Parathyroid adenoma (tissue), 2 donors: ENCODE data around the gene HAL.

ENCODE experiments used
- H2AFZ ChIP-seq: fragments of 300-600 bp; sonication (generic); one replicate; pipeline ENCODE4 v1.7.0; 2017; ENCODE audit warnings: antibody characterized with exemption, mild to moderate bottlenecking
- H3K27ac ChIP-seq: fragments of 300-600 bp; sonication (generic); one replicate; pipeline ENCODE4 v1.7.0; 2017
- H3K27me3 ChIP-seq: fragments of 300-600 bp; sonication (generic); one replicate; pipeline ENCODE4 v1.7.0; 2017; ENCODE audit warnings: low read length; ENCODE audit not compliant: control insufficient read depth, insufficient read depth
- H3K36me3 ChIP-seq: fragments of 300-600 bp; sonication (generic); one replicate; pipeline ENCODE4 v1.7.0; 2017; ENCODE audit warnings: low read length; ENCODE audit not compliant: control insufficient read depth, insufficient read depth
- H3K4me1 ChIP-seq: fragments of 300-600 bp; sonication (generic); one replicate; pipeline ENCODE4 v1.7.0; 2017; ENCODE audit warnings: control low read depth
- H3K4me2 ChIP-seq: fragments of 300-600 bp; sonication (generic); one replicate; pipeline ENCODE4 v1.7.0; 2017; ENCODE audit warnings: low read length
- H3K4me3 ChIP-seq: fragments of 300-600 bp; sonication (generic); one replicate; pipeline ENCODE4 v1.7.0; 2017; ENCODE audit warnings: low read depth, low read length
- H3K79me2 ChIP-seq: fragments of 300-600 bp; sonication (generic); one replicate; pipeline ENCODE4 v1.7.0; 2017; ENCODE audit warnings: control low read depth
- H3K9ac ChIP-seq: fragments of 300-600 bp; sonication (generic); one replicate; pipeline ENCODE4 v1.7.0; 2017; ENCODE audit warnings: mild to moderate bottlenecking
- H3K9me3 ChIP-seq: fragments of 300-600 bp; sonication (generic); one replicate; pipeline ENCODE4 v1.7.0; 2017; ENCODE audit warnings: low read length; ENCODE audit not compliant: control insufficient read depth
- TF ChIP-seq, protein P1 (sequence below): fragments of 300-600 bp; sonication (generic); IDR thresholded peaks from one replicate; pipeline ENCODE4 v1.7.0; 2017; ENCODE audit warnings: antibody characterized with exemption, mild to moderate bottlenecking
- donor health status: primary hyperparathyroidism.

HAL gene

DNA sequence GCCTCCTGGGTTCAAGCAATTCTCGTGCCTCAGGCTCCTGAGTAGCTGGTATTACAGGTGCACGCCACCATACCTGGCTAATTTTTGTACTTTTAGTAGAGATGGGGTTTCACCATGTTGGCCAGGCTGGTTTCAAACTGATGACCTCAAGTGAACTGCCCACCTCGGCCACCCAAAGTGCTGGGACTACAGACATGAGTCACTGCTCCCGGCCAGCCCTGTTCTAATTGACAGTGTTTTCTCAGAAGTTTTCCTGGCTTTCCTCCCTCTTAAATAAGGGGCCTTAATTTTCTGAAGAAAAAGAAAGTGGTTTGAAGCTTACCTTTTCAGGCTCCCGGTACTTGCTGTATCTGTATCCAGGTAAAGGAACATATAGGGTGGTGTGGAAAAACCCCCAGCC, 1.7 kb downstream of the HAL start:
- Histone ChIP-seq H3K4me2 (no peak overlapping the region), H2AFZ (no peak overlapping the region), H3K4me1 (no peaks in the 10 kb centered on the region), H3K9ac (no peak overlapping the region), H3K9me3 (no peaks in the 10 kb centered on the region), H3K79me2 (no peaks in the 10 kb centered on the region), H3K27ac (no peak overlapping the region), H3K4me3 (no peak overlapping the region), H3K27me3 (no peaks in the 10 kb centered on the region), H3K36me3 (no peaks in the 10 kb centered on the region)
- TF ChIP-seq, protein P1, sequence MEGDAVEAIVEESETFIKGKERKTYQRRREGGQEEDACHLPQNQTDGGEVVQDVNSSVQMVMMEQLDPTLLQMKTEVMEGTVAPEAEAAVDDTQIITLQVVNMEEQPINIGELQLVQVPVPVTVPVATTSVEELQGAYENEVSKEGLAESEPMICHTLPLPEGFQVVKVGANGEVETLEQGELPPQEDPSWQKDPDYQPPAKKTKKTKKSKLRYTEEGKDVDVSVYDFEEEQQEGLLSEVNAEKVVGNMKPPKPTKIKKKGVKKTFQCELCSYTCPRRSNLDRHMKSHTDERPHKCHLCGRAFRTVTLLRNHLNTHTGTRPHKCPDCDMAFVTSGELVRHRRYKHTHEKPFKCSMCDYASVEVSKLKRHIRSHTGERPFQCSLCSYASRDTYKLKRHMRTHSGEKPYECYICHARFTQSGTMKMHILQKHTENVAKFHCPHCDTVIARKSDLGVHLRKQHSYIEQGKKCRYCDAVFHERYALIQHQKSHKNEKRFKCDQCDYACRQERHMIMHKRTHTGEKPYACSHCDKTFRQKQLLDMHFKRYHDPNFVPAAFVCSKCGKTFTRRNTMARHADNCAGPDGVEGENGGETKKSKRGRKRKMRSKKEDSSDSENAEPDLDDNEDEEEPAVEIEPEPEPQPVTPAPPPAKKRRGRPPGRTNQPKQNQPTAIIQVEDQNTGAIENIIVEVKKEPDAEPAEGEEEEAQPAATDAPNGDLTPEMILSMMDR: no peak

DNA sequence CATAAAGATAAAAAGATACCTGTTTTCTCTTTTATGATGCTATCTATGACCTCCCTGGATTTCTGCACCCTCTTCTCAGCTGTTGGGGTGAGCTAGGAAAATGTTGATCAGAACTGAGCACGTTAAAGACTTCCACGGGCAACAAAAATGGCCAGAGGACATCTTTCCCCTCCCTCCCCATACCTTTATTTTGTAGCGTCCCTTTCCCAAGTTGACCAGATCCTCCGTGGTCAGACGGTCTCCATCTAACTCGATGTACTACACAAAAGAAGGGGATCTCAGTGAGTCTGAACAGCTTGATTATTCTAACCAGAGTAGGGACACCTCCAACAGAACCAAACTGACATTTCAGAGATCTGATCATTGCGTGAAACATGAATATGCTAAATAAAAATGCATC, 2.2 kb downstream of the HAL start:
- Histone ChIP-seq H3K9ac (no peak overlapping the region), H3K79me2 (no peaks in the 10 kb centered on the region), H3K27me3 (no peaks in the 10 kb centered on the region), H3K36me3 (no peaks in the 10 kb centered on the region), H3K4me1 (no peaks in the 10 kb centered on the region), H3K4me3 (no peak overlapping the region), H3K9me3 (no peaks in the 10 kb centered on the region), H3K4me2 (no peak overlapping the region), H2AFZ (no peak overlapping the region), H3K27ac (no peak overlapping the region)
- TF ChIP-seq, protein P1: no peak

DNA sequence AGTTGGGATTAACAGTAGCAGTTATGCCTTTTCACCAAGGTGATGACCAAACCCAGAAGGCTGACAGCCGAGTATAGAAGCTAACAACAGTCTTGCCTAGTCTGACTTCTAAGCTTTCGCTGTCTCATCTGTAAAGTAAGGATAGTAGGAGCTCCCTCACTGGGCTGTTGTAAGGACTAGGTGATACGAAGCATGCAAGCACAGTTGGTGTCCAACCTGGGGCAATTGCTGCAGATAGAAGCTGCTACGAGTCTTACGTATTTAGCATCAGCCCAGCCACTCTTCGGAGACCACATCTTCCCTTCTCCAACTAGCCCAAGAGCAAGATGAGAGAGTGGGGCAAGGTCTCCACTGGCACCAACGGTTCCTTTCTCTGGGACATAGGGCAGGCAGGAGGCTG, 6.0 kb downstream of the HAL start:
- Histone ChIP-seq H3K4me2 (no peak overlapping the region), H3K9me3 (no peaks in the 10 kb centered on the region), H3K4me3 (no peak overlapping the region), H3K79me2 (no peaks in the 10 kb centered on the region), H3K27ac (no peak overlapping the region), H3K36me3 (no peaks in the 10 kb centered on the region), H3K27me3 (no peaks in the 10 kb centered on the region), H3K9ac (no peak overlapping the region), H2AFZ (no peak overlapping the region), H3K4me1 (no peaks in the 10 kb centered on the region)
- TF ChIP-seq, protein P1: no peak

DNA sequence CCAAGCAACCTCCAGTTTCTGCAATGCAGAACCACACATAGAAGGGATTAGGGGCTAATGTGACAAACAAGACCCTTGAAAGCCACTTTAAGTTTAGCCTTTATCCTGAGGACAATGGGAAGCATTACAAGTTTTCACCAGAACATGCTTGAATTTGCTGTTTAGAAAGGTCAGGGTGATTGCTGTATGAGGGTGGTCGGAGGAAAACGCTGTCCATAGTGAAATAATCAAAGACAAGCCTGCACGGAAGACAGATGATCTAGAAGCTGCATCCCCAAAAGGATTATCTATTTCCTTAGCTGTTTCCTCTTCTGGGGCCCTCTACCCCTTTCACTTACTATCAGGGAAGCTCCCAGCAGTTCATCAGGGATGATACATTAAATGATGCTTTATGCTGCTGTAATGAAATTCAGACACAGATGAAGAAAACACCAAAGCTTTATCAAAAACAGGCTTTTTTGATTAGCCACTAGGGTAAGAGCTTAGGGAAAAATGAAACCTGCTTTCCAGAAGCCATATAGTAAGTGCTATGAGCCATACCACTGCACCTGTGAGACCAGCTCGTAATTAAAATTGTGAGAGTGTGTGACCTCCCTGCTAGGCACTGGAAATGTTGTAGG, 6.5 kb downstream of the HAL start:
- H3K79me2 ChIP-seq: no peaks in the 10 kb centered on the region
- no peaks in the 10 kb centered on the region for H3K9me3 ChIP-seq
- H2AFZ ChIP-seq: no peak overlapping the region
- H3K9ac ChIP-seq: no peak overlapping the region
- no peak overlapping the region for H3K27ac ChIP-seq
- H3K27me3 ChIP-seq: no peaks in the 10 kb centered on the region
- TF ChIP-seq, protein P1: no peak
- H3K4me3 ChIP-seq: no peak overlapping the region
- H3K36me3 ChIP-seq: no peaks in the 10 kb centered on the region
- H3K4me1 ChIP-seq: no peaks in the 10 kb centered on the region
- H3K4me2 ChIP-seq: no peak overlapping the region
